ENCODE measurements around the gene FOXS1. TPM values are rescaled to one million over a fixed set of nuclear protein-coding genes. Genes with fewer than 3 reads are reported as not detected.
"Not testable (repeated sequence)": the region's sequence is repeated elsewhere in the genome, so short reads cannot be mapped to it uniquely, and the experiment has no call there.

Gene FOXS1
- total RNA-seq, 1 donor from 2014 or later, result not detected

DNA sequence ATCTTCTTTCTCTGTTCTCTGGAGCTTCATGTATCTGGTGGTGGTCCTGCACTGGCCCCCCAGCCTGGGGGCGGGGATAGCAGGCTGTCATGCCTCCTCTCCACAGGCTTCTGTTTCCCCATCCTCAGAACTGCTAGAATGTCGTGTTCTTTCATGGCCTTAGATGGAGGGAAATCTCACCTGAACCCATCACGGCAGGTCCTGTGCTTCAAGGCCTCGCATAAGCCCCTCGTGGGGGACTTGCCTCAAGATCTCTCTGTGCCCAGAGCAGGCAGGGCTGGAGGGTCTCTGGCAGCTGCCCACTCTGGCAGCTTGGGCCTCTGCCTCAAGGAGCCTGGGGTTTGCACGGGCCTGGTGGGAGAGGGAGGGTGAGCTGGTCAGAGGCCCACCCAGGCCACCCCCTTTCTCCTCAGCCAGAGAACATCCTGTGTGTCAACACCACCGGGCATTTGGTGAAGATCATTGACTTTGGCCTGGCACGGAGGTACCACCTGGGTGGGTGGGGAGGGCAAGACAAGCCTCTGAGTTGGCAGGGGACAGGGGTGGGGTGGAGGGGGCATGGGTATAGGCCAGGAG lies 14.9 kb downstream of the FOXS1 start:
- no peak for TF ChIP-seq CTCF (IDR thresholded peaks at IDR 0.05)
- POLR2A ChIA-PET, result interaction anchor here (0.6 kb wide), 1 partner anchor 1074 kb away, joined by 4 read pairs; no protein-coding TSS in a partner anchor
- intact Hi-C loops (cut with micrococcal nuclease), result no loop called here
- Mint-ChIP-seq H3K36me3 (ENCODE audit: low read depth) (no peaks in the 10 kb centered on the region), H3K9me3 (no peaks in the 10 kb centered on the region), H3K27me3 (no peaks in the 10 kb centered on the region), H3K27ac (no peak overlapping the region), H3K4me1 (peaks cover 6% of the 10 kb centered on the region), H3K4me3 (no peak overlapping the region)
- ATAC-seq (ENCODE audit: low read depth), result no peak
- CTCF ChIA-PET, result interaction anchor here (0.9 to 1.0 kb wide), 2 partner anchors 17 to 201 kb away, joined by 3 read pairs; no protein-coding TSS in a partner anchor
- no peak for DNase-seq

DNA sequence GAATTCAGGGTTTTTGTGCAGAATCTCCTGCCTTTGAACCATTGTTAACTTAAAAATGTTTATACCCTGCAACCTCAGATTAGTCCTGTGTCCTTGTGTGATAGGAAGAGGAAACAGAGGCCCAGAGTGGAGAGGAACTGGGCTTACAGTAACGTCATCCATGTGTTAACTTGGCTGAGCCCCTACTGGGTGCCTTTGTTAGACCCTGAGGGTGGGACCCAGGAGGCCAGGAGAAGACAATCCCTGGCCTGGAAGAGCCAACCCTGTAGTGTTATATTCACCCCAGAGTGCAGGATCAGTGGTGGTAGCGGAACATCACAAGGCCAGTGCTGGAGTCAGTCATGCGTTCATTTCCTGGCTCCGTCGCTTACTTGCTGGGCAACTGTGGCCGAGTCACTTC lies 15.7 kb downstream of the FOXS1 start:
- Mint-ChIP-seq H3K9me3 (no peaks in the 10 kb centered on the region), H3K27me3 (no peaks in the 10 kb centered on the region), H3K36me3 (ENCODE audit: low read depth) (no peaks in the 10 kb centered on the region), H3K27ac (no peak overlapping the region), H3K4me3 (no peak overlapping the region), H3K4me1 (peaks cover 6% of the 10 kb centered on the region)
- intact Hi-C loops (cut with micrococcal nuclease), result no loop called here
- CTCF ChIA-PET, result interaction anchor here (1.0 kb wide), 1 partner anchor 16 kb away, joined by 3 read pairs; no protein-coding TSS in a partner anchor
- no peak for TF ChIP-seq CTCF (IDR thresholded peaks at IDR 0.05)
- no peak for DNase-seq
- no peak for ATAC-seq (ENCODE audit: low read depth)
- POLR2A ChIA-PET, result no interaction called here

- not testable (repeated sequence) for H3K36me3 Mint-ChIP-seq (ENCODE audit: low read depth)
Observed at GRCh38 chr20:31828016-31828415, 17.4 kb downstream of the FOXS1 start.

DNA sequence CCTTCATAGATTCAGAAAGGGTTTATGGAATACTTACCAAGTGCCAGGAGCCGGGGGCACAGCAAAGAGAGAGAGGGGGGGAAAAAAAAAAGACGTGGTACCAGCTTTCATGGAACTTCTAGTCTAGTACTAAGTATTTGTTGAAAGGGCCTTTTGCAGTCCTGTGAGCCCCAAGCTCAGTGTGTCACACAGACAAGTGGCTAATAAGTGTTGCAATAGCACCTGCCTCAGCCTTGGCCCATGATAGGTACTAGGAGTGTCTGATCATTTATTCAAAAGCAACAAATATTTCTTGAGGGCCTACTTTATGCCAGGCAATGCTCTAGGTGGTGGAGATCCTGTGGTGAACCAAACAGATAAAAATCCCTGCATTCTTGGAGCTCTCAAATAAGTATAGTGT lies 18.3 kb downstream of the FOXS1 start:
- H3K36me3 Mint-ChIP-seq (ENCODE audit: low read depth), result no peaks in the 10 kb centered on the region
- ChIA-PET POLR2A (no interaction called here), CTCF (interaction anchor here (1.0 to 1.2 kb wide), 2 partner anchors 125 to 204 kb away, joined by 3 read pairs; partner anchors contain the start of gene PDRG1)
- no peaks in the 10 kb centered on the region for H3K9me3 Mint-ChIP-seq
- no peak overlapping the region for H3K27ac Mint-ChIP-seq
- H3K27me3 Mint-ChIP-seq, result no peaks in the 10 kb centered on the region
- ATAC-seq (ENCODE audit: low read depth) (no peak), DNase-seq (no peak)
- peaks cover 10% of the 10 kb centered on the region for H3K4me1 Mint-ChIP-seq
- H3K4me3 Mint-ChIP-seq, result no peak overlapping the region
- no peak for TF ChIP-seq CTCF (IDR thresholded peaks at IDR 0.05)
- intact Hi-C loops (cut with micrococcal nuclease), result no loop called here

More at GRCh38 chr20:31828016-31828415, 17.4 kb downstream of the FOXS1 start:
- H3K4me3 Mint-ChIP-seq; POLR2A ChIA-PET; intact Hi-C loops (cut with micrococcal nuclease); ATAC-seq (ENCODE audit: low read depth); H3K27me3 Mint-ChIP-seq; H3K9me3 Mint-ChIP-seq; H3K27ac Mint-ChIP-seq; H3K4me1 Mint-ChIP-seq; DNase-seq; CTCF ChIA-PET: not testable (repeated sequence)

GRCh38 chr20:31826074-31826473 lies 19.3 kb downstream of the FOXS1 start:
- intact Hi-C loops (cut with micrococcal nuclease), result no loop called here
- no peak overlapping the region for H3K4me3 Mint-ChIP-seq
- H3K9me3 Mint-ChIP-seq, result no peaks in the 10 kb centered on the region
- H3K36me3 Mint-ChIP-seq (ENCODE audit: low read depth), result no peaks in the 10 kb centered on the region
- ATAC-seq (ENCODE audit: low read depth), result no peak
- H3K4me1 Mint-ChIP-seq, result peaks cover 10% of the 10 kb centered on the region
- H3K27me3 Mint-ChIP-seq, result no peaks in the 10 kb centered on the region
- no peak for DNase-seq
- POLR2A ChIA-PET, result no interaction called here
- TF ChIP-seq CTCF (IDR thresholded peaks at IDR 0.05), result no peak
- no peak overlapping the region for H3K27ac Mint-ChIP-seq
- CTCF ChIA-PET, result no interaction called here
